Liver (tissue), 9 donors: ENCODE measurements around the gene EXD3. TPM values are rescaled to one million over a fixed set of nuclear protein-coding genes. Genes with fewer than 3 reads are reported as not detected.

Experiments
- DNase-seq: peaks from one replicate; pipeline ENCODE4 v3.0.0-alpha.2; 2017; ENCODE audit warnings: low spot score
- H3K27ac ChIP-seq, 2 donors: one replicate each; pipeline ENCODE4 v1.7.0; 2013; ENCODE audit warnings: inconsistent platforms in 2 of 2, low read length in 2 of 2, control low read depth in 1 of 2, low read depth in 1 of 2, mild to moderate bottlenecking in 1 of 2
- H3K27me3 ChIP-seq, 4 donors: one replicate each; pipeline versions ENCODE4 v1.6.1 to v1.7.0; 2013; ENCODE audit warnings: low read length in 3 of 4, inconsistent platforms in 1 of 4, mild to moderate bottlenecking in 1 of 4, moderate library complexity in 1 of 4; ENCODE audit not compliant: control insufficient read depth in 4 of 4, insufficient read depth in 4 of 4
- H3K36me3 ChIP-seq, 4 donors: one replicate each; pipeline versions ENCODE4 v1.6.1 to v1.7.0; 2013; ENCODE audit warnings: low read length in 3 of 4, mild to moderate bottlenecking in 3 of 4, low read depth in 1 of 4, moderate library complexity in 1 of 4; ENCODE audit not compliant: control insufficient read depth in 4 of 4, insufficient read depth in 3 of 4
- H3K4me1 ChIP-seq, 4 donors: one replicate each; pipeline versions ENCODE4 v1.6.1 to v1.7.0; 2013; ENCODE audit warnings: low read length in 3 of 4, mild to moderate bottlenecking in 3 of 4, moderate library complexity in 1 of 4; ENCODE audit not compliant: control insufficient read depth in 4 of 4, insufficient read depth in 4 of 4
- H3K4me3 ChIP-seq, 3 donors: one replicate each; pipeline versions ENCODE4 v1.6.1 to v1.7.0; 2013; ENCODE audit warnings: low read length in 3 of 3, control low read depth in 1 of 3, low read depth in 1 of 3, mild to moderate bottlenecking in 1 of 3
- H3K9ac ChIP-seq, 2 donors: one replicate each; pipeline ENCODE4 v1.7.0; 2013; ENCODE audit warnings: low read length in 2 of 2, mild to moderate bottlenecking in 2 of 2, moderate library complexity in 2 of 2, control low read depth in 1 of 2, low read depth in 1 of 2
- H3K9me3 ChIP-seq, 4 donors: one replicate each; pipeline versions ENCODE4 v1.6.1 to v1.7.0; 2013; ENCODE audit warnings: low read length in 3 of 4; ENCODE audit not compliant: control insufficient read depth in 4 of 4
- ATF3 ChIP-seq: IDR thresholded peaks from 2 replicates; pipeline ENCODE4 v1.6.1; 2016; ENCODE audit warnings: antibody characterized with exemption
- FOXA1 ChIP-seq: IDR thresholded peaks from 2 replicates; pipeline ENCODE4 v1.6.1; 2016; ENCODE audit warnings: antibody characterized with exemption
- FOXA2 ChIP-seq: IDR thresholded peaks from 2 replicates; pipeline ENCODE4 v1.6.1; 2016; ENCODE audit warnings: antibody characterized with exemption
- GABPA ChIP-seq, 2 donors: IDR thresholded peaks in 1 of 2; conservative IDR thresholded peaks in 1 of 2; 2 replicates each; pipeline ENCODE4 v1.6.1; 2016; ENCODE audit warnings: antibody characterized with exemption in 2 of 2, mild to moderate bottlenecking in 1 of 2, moderate library complexity in 1 of 2
- HNF4A ChIP-seq, 2 donors: conservative IDR thresholded peaks; 2 replicates each; pipeline ENCODE4 v1.6.1; 2016; ENCODE audit warnings: antibody characterized with exemption in 2 of 2, mild to moderate bottlenecking in 2 of 2
- MAX ChIP-seq: IDR thresholded peaks from 2 replicates; pipeline ENCODE4 v1.6.1; 2016; ENCODE audit warnings: antibody characterized with exemption
- REST ChIP-seq: IDR thresholded peaks from 2 replicates; pipeline ENCODE4 v1.6.1; 2016; ENCODE audit warnings: antibody characterized with exemption, mild to moderate bottlenecking
- TAF1 ChIP-seq: conservative IDR thresholded peaks from 2 replicates; pipeline ENCODE4 v1.6.1; 2016; ENCODE audit warnings: antibody characterized with exemption, mild to moderate bottlenecking
- ZBTB33 ChIP-seq: IDR thresholded peaks from 2 replicates; pipeline ENCODE4 v1.6.1; 2016; ENCODE audit warnings: antibody characterized with exemption
- WGBS: extraction: QIAGEN DNeasy Blood & Tissue Kit; methylation state at CpG from one replicate; pipeline ENCODE4 v1.1.7; 2013; 5-methylcytosine and 5-hydroxymethylcytosine counted together
- polyA plus RNA-seq, 2 donors: library from polyadenylated mRNA; stranded (reverse) in 1 of 2; unstranded in 1 of 2; fragments of 200-250 nt in 1 of 2; fragments of >200 nt in 1 of 2; fragmentation: Nextera tagmentation in 1 of 2; extraction: Ambion mirVana in 1 of 2; gene quantifications; one replicate each; pipeline versions ENCODE4 v1.2.1 to v1.2.3, GENCODE V29; 2013 to 2015
- total RNA-seq, 2 donors: library from RNA; depleted of rRNA; stranded (reverse); fragments of >200 nt; gene quantifications; one replicate each; pipeline ENCODE4 v1.2.3, GENCODE V29; 2014
- donor health status: healthy.
- donor health status: healthy.
- donor health status: healthy.
- donor health status: healthy.
- donor health status: healthy.

EXD3 gene
- total and polyA plus RNA-seq, 4 donors = 2.5 to 6.7 (median 3.7) TPM

- H3K27me3 ChIP-seq = no peaks in the 10 kb centered on the region
- H3K4me3 ChIP-seq = no peak overlapping the region
- peak; percentile 33 for DNase-seq
- 93% methylated on average over 19 of the region's 19 CpGs for WGBS
- TF ChIP-seq ZBTB33 (no peak), HNF4A (conservative IDR thresholded peaks at IDR 0.05) (no peak), GABPA (IDR thresholded peaks at IDR 0.05 in 1 of 2, conservative IDR thresholded peaks at IDR 0.05 in 1 of 2) (no peak)
- H3K4me1 ChIP-seq = peaks cover 3 to 12% (median 6%) of the 10 kb centered on the region in 4 donors
- no peaks in the 10 kb centered on the region for H3K36me3 ChIP-seq
- no peaks in the 10 kb centered on the region for H3K9me3 ChIP-seq
- no peak overlapping the region for H3K27ac ChIP-seq
- H3K9ac ChIP-seq = no peak overlapping the region
These were observed 105.8 kb downstream of the EXD3 start for GRCh38 chr9:137317021-137317717.

GRCh38 chr9:137316012-137316981 lies 106.7 kb downstream of the EXD3 start:
- Histone ChIP-seq H3K27me3 (no peaks in the 10 kb centered on the region), H3K27ac (no peak overlapping the region), H3K9ac (no peak overlapping the region), H3K4me3 (peak overlapping the region in 1 of 3 donors; percentile 32), H3K4me1 (peaks cover 3 to 11% (median 6%) of the 10 kb centered on the region in 4 donors), H3K36me3 (no peaks in the 10 kb centered on the region), H3K9me3 (no peaks in the 10 kb centered on the region)
- 10% methylated on average over 82 of the region's 83 CpGs for WGBS
- TF ChIP-seq TAF1 (no peak), FOXA2 (no peak), REST (no peak)
- DNase-seq = peak; percentile 54

- Histone ChIP-seq H3K9me3 (no peaks in the 10 kb centered on the region), H3K4me1 (peaks cover 3 to 11% (median 6%) of the 10 kb centered on the region in 4 donors), H3K27me3 (no peaks in the 10 kb centered on the region), H3K4me3 (peak overlapping the region in 1 of 3 donors; percentile 32), H3K36me3 (no peaks in the 10 kb centered on the region), H3K27ac (no peak overlapping the region), H3K9ac (no peak overlapping the region)
- WGBS = 38% methylated on average over 18 of the region's 18 CpGs
- TF ChIP-seq MAX (no peak), ATF3 (no peak), GABPA (IDR thresholded peaks at IDR 0.05 in 1 of 2, conservative IDR thresholded peaks at IDR 0.05 in 1 of 2) (no peak), FOXA1 (no peak), ZBTB33 (no peak), REST (no peak)
- peak; percentile 30 for DNase-seq
These were observed 107.4 kb downstream of the EXD3 start for GRCh38 chr9:137315581-137316011.
